Spinal cord (tissue), 10 donors: ENCODE measurements around the gene MTUS2. TPM values are rescaled to one million over a fixed set of nuclear protein-coding genes. Genes with fewer than 3 reads are reported as not detected.

ENCODE experiments used
- DNase-seq, 6 donors: peaks; one replicate each; pipeline versions ENCODE4 v3.0.0 to v3.0.0-alpha.2; 2013 to 2015; ENCODE audit warnings: low spot score in 6 of 6, low read depth in 4 of 6
- H3K27ac ChIP-seq: one replicate; pipeline ENCODE4 v1.5.1; 2013; ENCODE audit warnings: low read depth, low read length, control low read depth
- H3K27me3 ChIP-seq: one replicate; pipeline ENCODE4 v1.6.1; 2013; ENCODE audit warnings: low read length; ENCODE audit not compliant: control insufficient read depth, insufficient read depth
- H3K36me3 ChIP-seq: one replicate; pipeline ENCODE4 v1.6.1; 2013; ENCODE audit warnings: low read length; ENCODE audit not compliant: control insufficient read depth, insufficient read depth
- H3K4me1 ChIP-seq: one replicate; pipeline ENCODE4 v1.6.1; 2013; ENCODE audit warnings: low read length; ENCODE audit not compliant: control insufficient read depth, insufficient read depth
- H3K4me3 ChIP-seq: one replicate; pipeline ENCODE4 v1.5.1; 2013; ENCODE audit warnings: low read depth, low read length, control low read depth
- H3K9me3 ChIP-seq: one replicate; pipeline ENCODE4 v1.6.1; 2013; ENCODE audit warnings: low read length; ENCODE audit not compliant: control insufficient read depth, insufficient read depth
- WGBS: methylation state at CpG from one replicate; pipeline ENCODE4 v1.1.5; 2013; ENCODE audit warnings: missing lambda C conversion rate; ENCODE audit not compliant: insufficient coverage; 5-methylcytosine and 5-hydroxymethylcytosine counted together
- polyA plus RNA-seq, 2 donors: library from polyadenylated mRNA; unstranded; fragments of 120-200 nt; gene quantifications; one replicate each; pipeline ENCODE4 v1.2.1, GENCODE V29; 2013; ENCODE audit not compliant: insufficient read length in 2 of 2
- total RNA-seq, 2 donors: library from RNA; depleted of rRNA in 1 of 2; stranded (reverse); fragments of 120-200 nt in 1 of 2; fragments of >200 nt in 1 of 2; gene quantifications; one replicate each; pipeline versions ENCODE4 v1.2.3 to v1.2.4, GENCODE V29; 2013 to 2014
- donor health status: healthy.

Gene MTUS2
- total and polyA plus RNA-seq, 4 donors = 4.6 to 12.5 (median 10.1) TPM

- 83% methylated on average over 4 of the region's 5 CpGs for WGBS
- Histone ChIP-seq H3K27ac (no peak overlapping the region), H3K4me1 (peaks cover 11% of the 10 kb centered on the region), H3K4me3 (no peak overlapping the region), H3K27me3 (peaks cover 17% of the 10 kb centered on the region), H3K36me3 (no peaks in the 10 kb centered on the region), H3K9me3 (peaks cover 3% of the 10 kb centered on the region)
- peak in 1 of 6 donors; percentile 39 for DNase-seq
Measured at GRCh38 chr13:28822151-28822550, 2.0 kb downstream of the MTUS2 start.

GRCh38 chr13:28822801-28823200 is 2.7 kb downstream of the MTUS2 start:
- peaks cover 11% of the 10 kb centered on the region for H3K4me1 ChIP-seq
- H3K27ac ChIP-seq = no peak overlapping the region
- no peaks in the 10 kb centered on the region for H3K9me3 ChIP-seq
- H3K27me3 ChIP-seq = peaks cover 17% of the 10 kb centered on the region
- H3K4me3 ChIP-seq = no peak overlapping the region
- no peaks in the 10 kb centered on the region for H3K36me3 ChIP-seq
- 80% methylated on average over 1 of the region's 3 CpGs for WGBS
- no peak for DNase-seq

- DNase-seq = no peak
- Histone ChIP-seq H3K4me1 (peaks cover 3% of the 10 kb centered on the region), H3K4me3 (no peak overlapping the region), H3K9me3 (no peaks in the 10 kb centered on the region), H3K27ac (no peak overlapping the region), H3K27me3 (peaks cover 9% of the 10 kb centered on the region), H3K36me3 (no peaks in the 10 kb centered on the region)
- 79% methylated on average over 2 of the region's 3 CpGs for WGBS
Measured at GRCh38 chr13:28825379-28825778, 5.2 kb downstream of the MTUS2 start.

GRCh38 chr13:28826368-28826767 is 6.2 kb downstream of the MTUS2 start:
- no CpG with 5 or more reads among the region's 1 CpG for WGBS
- Histone ChIP-seq H3K4me3 (no peak overlapping the region), H3K27me3 (peaks cover 5% of the 10 kb centered on the region), H3K36me3 (no peaks in the 10 kb centered on the region), H3K27ac (no peak overlapping the region), H3K4me1 (no peaks in the 10 kb centered on the region), H3K9me3 (peaks cover 4% of the 10 kb centered on the region)
- no peak for DNase-seq

DNA sequence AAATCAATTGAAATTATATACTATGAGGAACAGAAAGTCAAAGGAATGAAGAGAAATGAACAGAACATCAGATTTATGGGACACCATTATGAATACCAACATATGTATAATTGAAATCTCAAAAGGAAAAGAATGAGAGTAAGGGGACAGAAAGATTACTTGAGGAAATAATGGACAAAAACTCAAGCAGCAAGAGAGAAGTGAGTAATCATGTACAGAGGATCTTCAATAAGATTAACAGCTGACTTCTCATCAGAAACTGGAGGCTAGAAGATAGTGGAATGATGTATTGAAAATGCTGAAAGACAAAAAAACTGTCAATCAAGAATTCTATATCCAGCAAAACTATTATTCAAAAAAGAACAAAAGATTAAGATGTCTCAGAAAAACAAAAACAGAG is 10.4 kb downstream of the MTUS2 start:
- Histone ChIP-seq H3K27me3 (no peaks in the 10 kb centered on the region), H3K4me1 (no peaks in the 10 kb centered on the region), H3K36me3 (no peaks in the 10 kb centered on the region), H3K9me3 (peaks cover 4% of the 10 kb centered on the region), H3K4me3 (no peak overlapping the region), H3K27ac (no peak overlapping the region)
- no peak for DNase-seq

- no peak overlapping the region for H3K27ac ChIP-seq
- H3K27me3 ChIP-seq = no peaks in the 10 kb centered on the region
- H3K36me3 ChIP-seq = no peaks in the 10 kb centered on the region
- H3K4me1 ChIP-seq = no peaks in the 10 kb centered on the region
- no peak for DNase-seq
- no CpG with 5 or more reads among the region's 3 CpGs for WGBS
- peaks cover 4% of the 10 kb centered on the region for H3K9me3 ChIP-seq
- no peak overlapping the region for H3K4me3 ChIP-seq
Measured at GRCh38 chr13:28831117-28831516, 11.0 kb downstream of the MTUS2 start.

DNA sequence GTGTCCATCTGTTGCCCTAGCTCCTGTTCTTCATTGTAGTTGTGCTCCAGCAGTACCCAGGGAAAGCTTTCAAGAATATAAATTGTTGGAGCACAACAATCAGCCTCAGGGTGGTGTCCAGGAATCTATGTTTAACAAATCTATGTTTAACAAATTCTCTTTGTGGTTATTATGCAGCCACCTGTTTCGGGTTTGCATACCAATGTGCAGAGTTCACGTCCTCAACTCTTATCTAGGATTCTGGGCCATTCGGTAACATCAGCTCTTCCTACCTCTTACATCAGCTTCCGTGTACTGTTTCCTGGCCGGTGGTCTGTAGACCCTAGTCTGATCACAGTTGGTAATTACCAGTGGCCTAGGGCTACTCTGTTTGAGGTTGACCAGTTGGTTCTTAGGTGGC is 17.0 kb downstream of the MTUS2 start:
- 92% methylated on average over 3 of the region's 5 CpGs for WGBS

GRCh38 chr13:28843639-28844038 is 23.5 kb downstream of the MTUS2 start:
- Histone ChIP-seq H3K4me1 (no peaks in the 10 kb centered on the region), H3K27me3 (no peaks in the 10 kb centered on the region), H3K9me3 (no peaks in the 10 kb centered on the region), H3K36me3 (no peaks in the 10 kb centered on the region), H3K27ac (no peak overlapping the region), H3K4me3 (no peak overlapping the region)
- peak in 1 of 6 donors; percentile 87 for DNase-seq
- 45% methylated on average over 3 of the region's 4 CpGs for WGBS

More for the DNA sequence above, 17.0 kb downstream of the MTUS2 start:
- H3K4me1 ChIP-seq = no peaks in the 10 kb centered on the region
- H3K4me3 ChIP-seq = no peak overlapping the region
- H3K9me3 ChIP-seq = no peaks in the 10 kb centered on the region
- no peaks in the 10 kb centered on the region for H3K36me3 ChIP-seq
- DNase-seq = no peak
- H3K27ac ChIP-seq = no peak overlapping the region
- H3K27me3 ChIP-seq = no peaks in the 10 kb centered on the region

GRCh38 chr13:28849441-28849840 is 29.3 kb downstream of the MTUS2 start:
- 84% methylated on average over 3 of the region's 3 CpGs for WGBS
- DNase-seq = no peak
- H3K36me3 ChIP-seq = no peaks in the 10 kb centered on the region
- no peaks in the 10 kb centered on the region for H3K4me1 ChIP-seq
- H3K27me3 ChIP-seq = no peaks in the 10 kb centered on the region
- H3K27ac ChIP-seq = no peak overlapping the region
- H3K9me3 ChIP-seq = no peaks in the 10 kb centered on the region
- no peak overlapping the region for H3K4me3 ChIP-seq

DNA sequence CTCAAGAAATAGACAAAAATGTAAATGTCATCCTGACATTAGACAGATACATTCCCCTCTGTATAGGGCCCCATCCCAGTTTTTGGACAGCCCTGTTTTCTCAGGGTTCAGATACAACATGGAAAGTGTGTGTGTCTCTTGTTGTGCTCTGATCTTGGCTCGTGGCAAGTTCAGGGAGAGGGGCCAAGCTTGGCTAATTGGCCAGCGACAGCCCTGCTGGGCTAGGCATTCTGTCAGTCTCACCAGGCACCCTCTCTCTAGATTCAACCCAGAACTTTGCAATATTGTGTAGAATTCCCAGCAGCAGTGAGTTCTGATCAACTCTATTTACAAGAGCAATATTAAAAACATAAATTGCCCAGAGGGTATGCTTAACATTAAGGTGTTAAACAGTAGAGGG is 30.1 kb downstream of the MTUS2 start:
- H3K4me1 ChIP-seq = no peaks in the 10 kb centered on the region
- DNase-seq = peak in 1 of 6 donors; percentile 14
- H3K36me3 ChIP-seq = no peaks in the 10 kb centered on the region
- no peak overlapping the region for H3K4me3 ChIP-seq
- no peaks in the 10 kb centered on the region for H3K27me3 ChIP-seq
- H3K27ac ChIP-seq = no peak overlapping the region
- H3K9me3 ChIP-seq = no peaks in the 10 kb centered on the region
- WGBS = no CpG with 5 or more reads among the region's 2 CpGs
